Duodenal mucosa (tissue), 2 donors: ENCODE data around the gene GNG7.
"Not testable (repeated sequence)": the region's sequence is repeated elsewhere in the genome, so short reads cannot be mapped to it uniquely, and the experiment has no call there.

Experiments
- H3K27ac ChIP-seq: one replicate; pipeline ENCODE4 v1.7.0; 2013; ENCODE audit warnings: low read depth, low read length
- H3K27me3 ChIP-seq, 2 donors: one replicate each; pipeline ENCODE4 v1.7.0; 2013; ENCODE audit warnings: low read length in 2 of 2, control low read depth in 1 of 2; ENCODE audit not compliant: insufficient read depth in 2 of 2, control insufficient read depth in 1 of 2
- H3K36me3 ChIP-seq, 2 donors: one replicate each; pipeline ENCODE4 v1.7.0; 2013; ENCODE audit warnings: low read length in 2 of 2, control low read depth in 1 of 2; ENCODE audit not compliant: insufficient read depth in 2 of 2, control insufficient read depth in 1 of 2
- H3K4me1 ChIP-seq, 2 donors: one replicate each; pipeline ENCODE4 v1.7.0; 2013; ENCODE audit warnings: low read length in 2 of 2, control low read depth in 1 of 2; ENCODE audit not compliant: insufficient read depth in 2 of 2, control insufficient read depth in 1 of 2
- H3K4me3 ChIP-seq, 2 donors: one replicate each; pipeline ENCODE4 v1.7.0; 2013; ENCODE audit warnings: low read length in 2 of 2, low read depth in 1 of 2
- H3K9ac ChIP-seq, 2 donors: one replicate each; pipeline ENCODE4 v1.7.0; 2013; ENCODE audit warnings: low read length in 2 of 2, low read depth in 1 of 2
- H3K9me3 ChIP-seq, 2 donors: one replicate each; pipeline ENCODE4 v1.7.0; 2013; ENCODE audit warnings: low read length in 2 of 2, control low read depth in 1 of 2; ENCODE audit not compliant: control insufficient read depth in 1 of 2

The GNG7 gene

DNA sequence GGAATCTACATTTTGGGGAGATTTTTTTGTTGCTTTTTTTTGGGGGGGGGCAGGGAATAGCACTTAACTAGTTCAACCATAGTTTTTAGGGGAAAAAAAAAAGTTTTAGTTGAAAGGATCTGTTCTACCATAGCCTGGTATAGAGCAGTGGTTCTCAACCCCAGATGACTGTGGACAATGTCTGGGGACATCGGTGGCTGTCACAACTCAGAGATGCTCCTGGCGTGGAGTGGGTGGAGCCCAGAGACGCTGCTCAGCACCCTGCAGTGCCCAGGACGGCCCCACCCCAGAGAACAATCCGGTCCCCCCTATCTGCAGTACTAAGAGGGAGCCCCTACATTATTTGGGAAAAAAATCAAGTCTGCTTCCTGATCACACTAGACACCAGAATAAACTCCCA lies 8.3 kb downstream of the GNG7 start:
- Histone ChIP-seq H3K27ac (no peak overlapping the region), H3K4me3 (no peak overlapping the region), H3K27me3 (no peaks in the 10 kb centered on the region), H3K9me3 (no peaks in the 10 kb centered on the region), H3K36me3 (no peaks in the 10 kb centered on the region), H3K4me1 (peaks cover 0 to 11% of the 10 kb centered on the region in 2 donors), H3K9ac (no peak overlapping the region)

DNA sequence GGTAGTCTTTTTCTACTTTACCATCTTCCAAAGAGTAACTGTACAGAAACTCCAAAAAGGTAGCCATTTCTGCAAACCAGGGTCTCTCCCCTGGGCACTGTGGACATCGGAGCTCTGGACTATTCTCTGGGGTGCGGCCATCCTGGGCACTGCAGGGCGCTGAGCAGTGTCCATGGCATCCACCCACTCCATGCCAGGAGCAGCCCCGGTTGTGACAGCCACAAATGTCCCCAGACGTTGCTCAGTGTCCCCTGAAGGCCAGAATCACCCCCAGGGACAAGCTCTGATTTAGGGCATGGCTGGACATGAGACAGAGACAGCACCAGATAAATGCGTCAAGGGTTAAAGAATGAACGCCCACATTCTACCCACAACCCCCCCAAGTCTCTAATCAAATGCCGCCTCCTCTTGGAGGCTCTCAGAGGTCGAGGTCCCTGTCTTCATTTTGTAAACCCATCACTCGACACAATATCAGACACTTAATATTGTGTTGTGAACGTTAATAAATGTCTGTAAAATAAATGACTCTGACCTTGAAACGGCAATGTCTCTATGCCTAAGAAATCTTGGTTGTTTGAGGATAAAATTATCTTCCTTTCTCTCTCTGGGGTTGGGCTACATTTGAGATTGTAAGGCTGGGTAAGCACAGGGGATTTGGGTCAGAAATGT lies 8.9 kb downstream of the GNG7 start:
- Histone ChIP-seq H3K27me3 (no peaks in the 10 kb centered on the region), H3K9me3 (no peaks in the 10 kb centered on the region), H3K4me3 (no peak overlapping the region), H3K4me1 (peaks cover 0 to 11% of the 10 kb centered on the region in 2 donors), H3K9ac (no peak overlapping the region), H3K27ac (no peak overlapping the region), H3K36me3 (no peaks in the 10 kb centered on the region)

DNA sequence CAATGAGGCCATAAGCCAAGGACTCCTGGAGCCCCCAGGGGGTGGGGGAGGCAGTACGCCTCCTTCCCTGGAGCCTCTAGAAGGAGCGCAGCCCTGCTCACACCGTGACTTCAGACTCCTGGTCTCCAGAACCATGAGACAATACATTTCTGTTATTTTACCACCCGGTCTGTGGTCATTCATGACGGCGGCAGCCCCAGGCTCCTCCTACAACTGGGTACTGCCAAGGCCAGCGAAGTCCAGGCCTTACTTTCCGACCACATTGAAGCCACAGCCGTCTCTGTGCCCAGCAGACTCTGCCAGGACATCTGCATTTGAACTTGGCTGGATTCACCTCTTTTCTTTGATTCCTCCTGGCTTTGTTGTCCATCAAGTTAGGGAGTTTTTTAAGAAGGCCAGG lies 10.5 kb downstream of the GNG7 start:
- Histone ChIP-seq H3K36me3 (no peaks in the 10 kb centered on the region), H3K9ac (no peak overlapping the region), H3K27ac (no peak overlapping the region), H3K4me3 (no peak overlapping the region), H3K4me1 (peaks cover 0 to 11% of the 10 kb centered on the region in 2 donors), H3K27me3 (no peaks in the 10 kb centered on the region), H3K9me3 (no peaks in the 10 kb centered on the region)

DNA sequence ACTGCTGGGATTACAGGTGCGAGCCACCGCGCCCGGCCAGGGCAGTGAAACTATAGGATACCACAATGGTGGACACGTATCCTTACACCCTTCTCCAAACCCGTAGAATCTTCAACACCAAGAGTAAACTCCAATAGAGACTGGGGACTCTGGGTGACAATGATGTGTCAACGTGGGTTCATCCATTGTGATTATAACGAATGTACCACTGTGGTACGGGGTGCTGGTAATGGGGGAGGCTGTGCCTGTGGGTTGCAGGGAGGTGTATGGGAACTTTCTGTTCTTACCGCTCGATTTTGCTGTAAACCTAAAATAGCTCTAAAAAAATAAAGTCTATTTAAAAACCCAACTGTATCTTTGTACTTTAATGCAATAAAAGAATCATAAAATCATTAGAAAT lies 11.6 kb downstream of the GNG7 start:
- no peak overlapping the region for H3K9ac ChIP-seq
- H3K4me3 ChIP-seq = no peak overlapping the region
- H3K36me3 ChIP-seq = no peaks in the 10 kb centered on the region
- no peak overlapping the region for H3K27ac ChIP-seq
- H3K4me1 ChIP-seq = peaks cover 0 to 11% of the 10 kb centered on the region in 2 donors
- no peaks in the 10 kb centered on the region for H3K27me3 ChIP-seq
- no peaks in the 10 kb centered on the region for H3K9me3 ChIP-seq

DNA sequence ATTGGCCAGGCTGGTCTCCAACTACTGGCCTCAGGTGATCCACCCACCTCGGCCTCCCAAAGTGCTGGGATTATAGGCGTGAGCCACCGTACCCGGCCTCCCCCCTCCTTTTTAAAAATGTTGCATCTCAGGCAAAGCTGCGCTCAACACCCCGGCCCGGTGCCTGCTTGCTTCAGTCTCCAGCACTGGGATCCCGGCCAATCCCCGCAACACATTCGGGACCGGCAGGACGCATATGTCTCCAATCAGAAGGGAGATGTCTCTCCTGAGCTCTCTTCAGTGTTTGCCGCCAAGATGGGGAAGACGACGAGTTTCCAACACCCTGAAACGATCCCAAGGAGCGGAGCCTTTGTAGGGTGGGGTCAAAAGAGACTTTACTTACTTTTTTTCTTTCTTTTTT lies 16.1 kb downstream of the GNG7 start:
- H3K4me1 ChIP-seq = no peaks in the 10 kb centered on the region
- no peak overlapping the region for H3K4me3 ChIP-seq
- no peaks in the 10 kb centered on the region for H3K36me3 ChIP-seq
- no peaks in the 10 kb centered on the region for H3K9me3 ChIP-seq
- H3K9ac ChIP-seq = no peak overlapping the region
- H3K27ac ChIP-seq = no peak overlapping the region
- H3K27me3 ChIP-seq = no peaks in the 10 kb centered on the region

DNA sequence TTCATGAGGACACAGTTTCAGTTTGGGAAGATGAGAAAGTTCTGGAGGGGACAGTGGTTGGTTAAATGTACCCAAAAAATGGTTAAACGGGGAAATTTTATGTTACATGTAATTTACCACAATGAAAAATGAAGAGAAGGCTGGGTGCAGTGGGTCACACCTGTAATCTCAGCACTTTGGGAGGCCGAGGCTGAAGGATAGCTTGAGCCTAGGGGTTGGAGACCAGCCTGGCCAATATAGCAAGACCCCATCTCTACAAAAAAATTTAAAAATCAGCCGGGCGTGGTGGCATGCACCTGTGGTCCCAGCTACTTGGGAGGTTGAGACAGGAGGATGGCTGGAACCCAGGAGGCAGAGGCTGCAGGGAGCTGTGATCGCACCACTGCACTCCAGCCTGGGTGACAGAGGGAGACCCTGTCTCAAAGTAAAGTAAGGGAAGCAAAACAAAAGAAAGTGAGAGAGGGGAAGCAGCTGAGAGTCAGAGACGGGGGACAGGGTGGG lies 17.2 kb downstream of the GNG7 start:
- no peak overlapping the region for H3K4me3 ChIP-seq
- no peak overlapping the region for H3K27ac ChIP-seq
- no peaks in the 10 kb centered on the region for H3K4me1 ChIP-seq
- H3K9me3 ChIP-seq = no peaks in the 10 kb centered on the region
- no peak overlapping the region for H3K9ac ChIP-seq
- H3K36me3 ChIP-seq = no peaks in the 10 kb centered on the region
- no peaks in the 10 kb centered on the region for H3K27me3 ChIP-seq

DNA sequence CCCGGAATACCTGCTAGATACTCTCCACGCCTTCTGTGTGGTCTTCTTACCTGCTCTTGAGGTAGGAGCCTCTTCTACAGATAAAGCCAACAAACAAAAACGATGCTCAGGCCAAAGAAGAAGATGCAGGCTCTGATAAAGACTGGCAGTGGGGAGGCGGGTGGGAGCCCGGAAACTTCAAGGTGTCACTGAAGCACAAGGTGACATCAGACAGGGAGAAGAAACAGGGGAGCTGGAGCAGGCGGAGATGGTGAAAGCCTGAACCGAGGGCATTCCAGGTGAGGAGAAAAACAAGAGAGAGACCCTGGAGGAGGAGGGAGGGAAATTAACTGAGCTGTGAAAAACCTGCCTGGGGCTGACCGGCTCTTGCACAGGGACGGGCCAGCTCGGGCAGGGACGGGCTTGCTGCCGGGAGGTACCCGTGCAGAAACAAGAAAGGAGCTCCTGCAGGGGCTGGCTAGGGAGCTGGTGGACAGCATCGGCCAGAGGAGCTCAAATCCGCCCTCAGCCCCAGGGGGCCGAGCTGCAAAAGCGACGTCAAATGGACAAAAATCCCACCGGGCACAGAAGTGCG lies 19.0 kb downstream of the GNG7 start:
- H3K36me3 ChIP-seq = no peaks in the 10 kb centered on the region
- H3K4me1 ChIP-seq = peaks cover 0 to under 1% of the 10 kb centered on the region in 2 donors
- no peak overlapping the region for H3K27ac ChIP-seq
- H3K9me3 ChIP-seq = no peaks in the 10 kb centered on the region
- H3K4me3 ChIP-seq = no peak overlapping the region
- H3K9ac ChIP-seq = no peak overlapping the region
- no peaks in the 10 kb centered on the region for H3K27me3 ChIP-seq

DNA sequence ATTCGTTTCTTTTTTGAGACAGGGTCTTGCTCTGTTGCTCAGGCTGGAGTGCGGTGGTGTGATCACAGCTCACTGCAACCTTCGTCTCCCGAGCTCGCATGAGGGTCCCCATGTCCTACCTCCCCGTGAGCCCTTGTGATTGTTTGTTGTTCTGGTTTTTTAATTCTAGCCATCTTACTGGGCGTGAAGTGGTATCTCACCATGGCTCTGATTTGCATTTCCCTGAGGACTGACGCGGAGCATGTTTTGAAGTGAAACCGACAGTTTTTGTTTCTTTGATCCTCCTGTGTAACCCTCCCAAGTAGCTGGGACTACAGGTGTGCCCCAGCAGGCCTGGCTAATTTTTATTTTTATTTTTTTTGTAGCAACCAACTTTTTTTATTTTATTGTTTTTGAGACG lies 21.7 kb downstream of the GNG7 start:
- Histone ChIP-seq H3K27me3 (no peaks in the 10 kb centered on the region), H3K27ac (no peak overlapping the region), H3K4me1 (peaks cover 0 to 5% of the 10 kb centered on the region in 2 donors)

DNA sequence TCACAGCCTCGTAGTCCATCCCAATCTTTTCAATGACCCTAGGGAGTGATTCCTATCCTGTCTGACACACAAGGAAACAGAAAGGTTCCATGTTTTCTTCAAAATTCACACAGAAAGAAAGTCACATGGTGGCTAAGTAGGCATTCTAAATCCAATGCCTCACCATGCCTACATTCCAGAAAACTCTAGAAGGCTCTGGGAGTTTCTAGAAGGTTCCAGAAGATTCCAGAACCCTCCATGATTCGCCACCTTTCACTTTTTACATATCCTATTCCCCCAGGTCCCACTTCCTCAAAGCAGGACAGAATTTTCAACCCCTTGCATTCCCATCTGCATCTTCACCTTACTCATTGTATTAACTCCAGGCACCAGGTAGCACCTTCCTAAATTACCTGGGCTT lies 23.1 kb downstream of the GNG7 start:
- H3K9me3 ChIP-seq = no peaks in the 10 kb centered on the region
- H3K4me1 ChIP-seq = peaks cover 0 to 5% of the 10 kb centered on the region in 2 donors
- no peaks in the 10 kb centered on the region for H3K36me3 ChIP-seq
- H3K27ac ChIP-seq = no peak overlapping the region
- H3K4me3 ChIP-seq = no peak overlapping the region
- no peaks in the 10 kb centered on the region for H3K27me3 ChIP-seq
- H3K9ac ChIP-seq = no peak overlapping the region

More for the DNA sequence above, 21.7 kb downstream of the GNG7 start:
- Histone ChIP-seq H3K9me3 (no peaks in the 10 kb centered on the region), H3K4me3 (no peak overlapping the region), H3K36me3 (no peaks in the 10 kb centered on the region), H3K9ac (no peak overlapping the region)

DNA sequence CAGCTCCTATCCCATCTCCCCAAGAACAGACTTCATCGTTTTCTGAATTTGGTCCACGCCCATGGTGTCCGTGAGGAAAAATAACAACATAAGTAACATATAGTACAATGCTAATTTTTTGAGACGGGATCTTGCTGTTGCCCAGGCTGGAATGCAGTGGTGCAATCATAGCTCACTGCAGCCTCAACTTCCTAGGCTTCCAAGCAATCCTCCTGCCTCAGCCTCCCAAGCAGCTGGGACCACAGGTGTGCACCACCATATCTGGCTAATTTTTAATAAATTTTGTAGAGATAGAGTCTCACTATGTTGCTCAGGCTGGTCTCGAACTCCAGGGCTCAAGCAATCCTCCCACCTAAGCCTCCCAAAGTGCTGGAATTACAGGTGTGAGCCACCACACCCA lies 23.5 kb downstream of the GNG7 start:
- not testable (repeated sequence) for H3K27me3 ChIP-seq, H3K9ac ChIP-seq, H3K36me3 ChIP-seq, H3K4me3 ChIP-seq, H3K9me3 ChIP-seq, H3K4me1 ChIP-seq, H3K27ac ChIP-seq
